Adrenal gland (tissue), 12 donors: Measurements from ENCODE around the gene GREM2. TPM values are rescaled to one million over a fixed set of nuclear protein-coding genes. Genes with fewer than 3 reads are reported as not detected.

Experiments used
- DNase-seq, 7 donors: peaks; one replicate each; pipeline ENCODE4 v3.0.0-alpha.2; 2019 to 2020
- H3K27ac ChIP-seq, 5 donors: fragments of 200-600 bp; sonication (generic) in 4 of 5; 1 replicate in 3 of 5; 2 replicates in 2 of 5; pipeline versions ENCODE4 v1.5.1 to v1.8.0; 2016 to 2020; ENCODE audit warnings: mild to moderate bottlenecking in 1 of 5
- H3K27me3 ChIP-seq: fragments of 200-600 bp; 2 replicates; pipeline ENCODE4 v1.8.0; 2021
- H3K36me3 ChIP-seq, 2 donors: fragments of 200-600 bp; replicated peaks in 1 of 2; 1 replicate in 1 of 2; 2 replicates in 1 of 2; pipeline versions ENCODE4 v1.5.1 to v1.8.0; 2018 to 2022
- H3K4me1 ChIP-seq, 2 donors: fragments of 200-600 bp; replicated peaks in 1 of 2; 1 replicate in 1 of 2; 2 replicates in 1 of 2; pipeline versions ENCODE4 v1.5.1 to v1.8.0; 2018 to 2021
- H3K4me3 ChIP-seq, 4 donors: fragments of 200-600 bp; sonication (generic) in 3 of 4; one replicate each; pipeline ENCODE4 v1.5.1; 2016 to 2018
- H3K9me3 ChIP-seq, 3 donors: fragments of 200-600 bp; sonication (generic) in 1 of 3; replicated peaks in 1 of 3; 1 replicate in 2 of 3; 2 replicates in 1 of 3; pipeline versions ENCODE4 v1.5.1 to v1.8.0; 2016 to 2021
- CTCF ChIP-seq, 6 experiments: fragments of 450-650 bp in 4 of 6; fragments of 200-600 bp in 2 of 6; sonication (generic) in 1 of 6; IDR thresholded peaks; 1 replicate in 5 of 6; 2 replicates in 1 of 6; pipeline versions ENCODE4 v1.5.1 to v1.8.0; 2016 to 2021; ENCODE audit warnings: antibody characterized with exemption in 6 of 6, mild to moderate bottlenecking in 2 of 6, moderate library complexity in 1 of 6
- POLR2A ChIP-seq, 2 donors: fragments of 450-650 bp; IDR thresholded peaks; one replicate each; pipeline ENCODE4 v1.6.1; 2017; ENCODE audit warnings: antibody characterized with exemption in 2 of 2, mild to moderate bottlenecking in 2 of 2, moderate library complexity in 1 of 2
- WGBS, 4 donors: extraction: QIAGEN DNeasy Blood & Tissue Kit in 2 of 4; methylation state at CpG; one replicate each; pipeline versions ENCODE4 v1.1.5 to v1.1.7; 2013 to 2017; 5-methylcytosine and 5-hydroxymethylcytosine counted together
- intact Hi-C, 2 donors: fragments of 100-400 bp; cut with DNase I; formaldehyde crosslinking; loops; one replicate each; pipeline versions ENCODE4 v1.14.1 to v1.15.0; 2022 to 2023
- polyA plus RNA-seq, 3 donors: library from polyadenylated mRNA; stranded (reverse); fragments of 200-250 nt in 2 of 3; fragments of 350-450 nt in 1 of 3; fragmentation: Illumina TruSeq in 1 of 3; extraction: RNeasy Lipid Tissue Mini Kit (QIAGEN cat#74804) in 1 of 3; gene quantifications; one replicate each; pipeline ENCODE4 v1.2.3, GENCODE V29; 2013 to 2014
- total RNA-seq, 9 donors: library from RNA; depleted of rRNA in 4 of 9; stranded (reverse); fragments of >200 nt in 4 of 9; fragments of 120-200 nt in 1 of 9; fragmentation: NEBNext Ultra II Directional in 1 of 9; extraction: Animal tissue kit (Norgen Biotek cat#: 25700) in 1 of 9; gene quantifications; one replicate each; pipeline versions ENCODE4 v1.1.0 to v1.2.4, GENCODE V29; 2013 to 2023
- donor health status: healthy with polysubstance abuse.
- donor health status: Bipolar disorder and iron deficiency.
- donor health status: DM: yes; HTN: yes; CAD: no.
- donor health status: DM: no; HTN: no; CAD: no.
- donor health status: DM: no; HTN: no; CAD: no.
- donor health status: DM: yes; HTN: yes; CAD: no.

Gene GREM2
- total and polyA plus RNA-seq, 12 donors, result 0.39 to 3.2 (median 0.68) TPM

GRCh38 chr1:240492832-240493440 lies 119.0 kb downstream of the GREM2 start:
- H3K36me3 ChIP-seq, result no peaks in the 10 kb centered on the region
- DNase-seq, result peak in 5 of 7 donors; percentile 29 to 65 (median 54)

GRCh38 chr1:240491796-240492195 lies 120.2 kb downstream of the GREM2 start:
- 78 to 83% (median 80%) methylated on average over 7 of the region's 7 CpGs for WGBS, 4 donors

More at GRCh38 chr1:240492832-240493440, 119.0 kb downstream of the GREM2 start:
- no peaks in the 10 kb centered on the region for H3K9me3 ChIP-seq
- TF ChIP-seq POLR2A (IDR thresholded peaks at IDR 0.05), result no peak
- peak in 2 of 6 experiments; percentile 18 to 25 for TF ChIP-seq CTCF (IDR thresholded peaks at IDR 0.05)
- H3K27me3 ChIP-seq, result no peaks in the 10 kb centered on the region
- intact Hi-C loops, result no loop called here
- H3K4me1 ChIP-seq, result no peaks in the 10 kb centered on the region
- peak overlapping the region in 2 of 4 donors; percentile 1 to 35 for H3K4me3 ChIP-seq
- H3K27ac ChIP-seq, result no peak overlapping the region
- WGBS, 4 donors, result 16 to 63% (median 42%) methylated on average over 7 to 52 of the region's 52 CpGs

GRCh38 chr1:240491156-240491555 lies 120.8 kb downstream of the GREM2 start:
- TF ChIP-seq POLR2A (IDR thresholded peaks at IDR 0.05) (no peak), CTCF (IDR thresholded peaks at IDR 0.05) (no peak)
- intact Hi-C loops, result no loop called here
- 80 to 88% (median 80%) methylated on average over 5 of the region's 5 CpGs for WGBS, 4 donors

More at GRCh38 chr1:240491796-240492195, 120.2 kb downstream of the GREM2 start:
- no peaks in the 10 kb centered on the region for H3K9me3 ChIP-seq
- H3K27ac ChIP-seq, result no peak overlapping the region
- H3K4me3 ChIP-seq, result no peak overlapping the region
- no peaks in the 10 kb centered on the region for H3K4me1 ChIP-seq
- H3K27me3 ChIP-seq, result no peaks in the 10 kb centered on the region
- no peaks in the 10 kb centered on the region for H3K36me3 ChIP-seq
- TF ChIP-seq POLR2A (IDR thresholded peaks at IDR 0.05) (no peak), CTCF (IDR thresholded peaks at IDR 0.05) (no peak)
- intact Hi-C loops, result no loop called here
- no peak for DNase-seq

GRCh38 chr1:240487493-240487892 lies 124.5 kb downstream of the GREM2 start:
- H3K36me3 ChIP-seq, result no peaks in the 10 kb centered on the region
- 63 to 77% (median 71%) methylated on average over 3 of the region's 3 CpGs for WGBS, 4 donors
- no peak for TF ChIP-seq CTCF (IDR thresholded peaks at IDR 0.05)
- TF ChIP-seq POLR2A (IDR thresholded peaks at IDR 0.05), result no peak
- no peak overlapping the region for H3K4me3 ChIP-seq
- H3K9me3 ChIP-seq, result no peaks in the 10 kb centered on the region
- no peak overlapping the region for H3K27ac ChIP-seq
- H3K4me1 ChIP-seq, result no peaks in the 10 kb centered on the region
- no peaks in the 10 kb centered on the region for H3K27me3 ChIP-seq
- no peak for DNase-seq
- intact Hi-C loops, result no loop called here

More at GRCh38 chr1:240491156-240491555, 120.8 kb downstream of the GREM2 start:
- H3K4me3 ChIP-seq, result no peak overlapping the region
- H3K27ac ChIP-seq, result no peak overlapping the region
- H3K9me3 ChIP-seq, result no peaks in the 10 kb centered on the region
- H3K27me3 ChIP-seq, result no peaks in the 10 kb centered on the region
- no peaks in the 10 kb centered on the region for H3K36me3 ChIP-seq
- no peak for DNase-seq
- no peaks in the 10 kb centered on the region for H3K4me1 ChIP-seq
